ENCODE results near the gene FPR1. TPM values are rescaled to one million over a fixed set of nuclear protein-coding genes. Genes with fewer than 3 reads are reported as not detected.

Gene FPR1
- total and polyA plus RNA-seq, 8 donors, result 0.37 to 6.8 (median 1.1) TPM

DNA sequence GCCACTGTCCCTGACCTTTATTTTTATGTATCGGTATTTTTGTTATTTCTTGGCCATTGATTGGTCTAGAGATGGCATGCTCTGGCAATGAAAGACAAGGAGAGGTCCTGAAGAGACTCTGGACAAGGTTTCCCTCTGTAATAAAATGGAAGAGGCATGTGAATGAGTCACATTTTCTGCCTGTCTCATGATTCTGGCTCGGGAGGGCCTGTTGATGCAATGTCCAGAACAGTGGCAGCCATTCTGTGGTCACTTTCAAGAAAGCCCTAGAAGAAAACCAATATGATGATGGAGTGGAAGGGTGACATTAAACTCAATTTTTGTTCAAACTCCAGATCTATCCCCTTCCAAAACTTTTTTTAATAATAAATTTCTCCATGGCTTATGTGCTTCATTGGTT lies 41.3 kb upstream of the FPR1 start:
- ATAC-seq (no peak), FAIRE-seq (no peak), DNase-seq (no peak)
- Histone ChIP-seq H3K4me1 (no peaks in the 10 kb centered on the region), H3K36me3 (no peaks in the 10 kb centered on the region), H3K9me3 (no peaks in the 10 kb centered on the region), H3K27ac (no peak overlapping the region), H3K4me3 (no peak overlapping the region), H3K27me3 (no peaks in the 10 kb centered on the region)
- intact Hi-C loops (cut with DNase I), result no loop called here
- 54 to 57% methylated on average over 2 of the region's 2 CpGs for WGBS, 2 donors
- no peak for TF ChIP-seq CTCF (IDR thresholded peaks at IDR 0.05)

DNA sequence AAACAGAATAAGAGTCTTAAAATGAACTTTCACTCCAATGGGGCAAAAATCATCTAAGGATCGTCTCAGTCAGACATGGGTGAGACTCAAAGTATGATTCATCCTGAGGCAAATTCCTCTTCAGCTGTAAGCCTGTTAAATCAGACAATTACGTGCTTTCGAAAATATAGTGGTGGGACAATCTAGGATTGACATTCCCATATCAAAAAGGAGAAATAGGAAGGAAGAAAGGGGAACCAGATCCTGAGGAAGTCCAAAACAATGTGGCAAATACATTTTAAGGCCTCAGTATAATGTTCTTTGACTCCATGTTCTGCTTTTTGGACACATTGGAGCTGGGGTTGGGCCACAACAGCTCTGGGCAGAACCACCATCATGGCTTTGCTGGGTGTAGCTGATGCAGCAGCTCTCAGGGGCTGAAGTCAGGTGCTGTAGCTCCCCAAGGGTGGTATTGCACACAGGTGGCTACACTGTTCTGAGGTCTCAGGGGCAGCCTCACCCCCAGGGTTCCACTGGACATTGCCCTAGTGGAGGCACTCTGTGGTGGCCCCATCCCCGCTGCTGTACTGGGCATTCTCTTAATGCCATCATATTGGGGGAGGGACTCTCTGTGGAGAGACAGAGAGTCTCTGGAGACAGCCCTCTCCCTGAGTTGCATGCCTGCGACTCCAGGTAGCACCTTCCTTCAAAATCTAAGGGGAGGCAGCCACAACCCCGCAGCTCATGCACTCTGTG lies 37.5 kb upstream of the FPR1 start:
- intact Hi-C loops (cut with DNase I), result no loop called here
- peak in 1 of 4 donors; percentile 38 for ATAC-seq
- Histone ChIP-seq H3K27me3 (no peaks in the 10 kb centered on the region), H3K9me3 (no peaks in the 10 kb centered on the region), H3K36me3 (no peaks in the 10 kb centered on the region), H3K4me1 (no peaks in the 10 kb centered on the region), H3K27ac (no peak overlapping the region), H3K4me3 (no peak overlapping the region)
- WGBS, 2 donors, result 56 to 73% methylated on average over 6 of the region's 6 CpGs
- no peak for FAIRE-seq
- TF ChIP-seq CTCF (IDR thresholded peaks at IDR 0.05), result no peak
- DNase-seq, result no peak

GRCh38 chr19:51788029-51788428 lies 36.4 kb upstream of the FPR1 start:
- no peak for DNase-seq
- intact Hi-C loops (cut with DNase I), result no loop called here
- WGBS, 2 donors, result 40 to 48% methylated on average over 2 of the region's 2 CpGs
- ATAC-seq, result no peak
- FAIRE-seq, result no peak
- TF ChIP-seq CTCF (IDR thresholded peaks at IDR 0.05), result no peak
- Histone ChIP-seq H3K27me3 (no peaks in the 10 kb centered on the region), H3K36me3 (no peaks in the 10 kb centered on the region), H3K4me1 (no peaks in the 10 kb centered on the region), H3K9me3 (no peaks in the 10 kb centered on the region), H3K4me3 (no peak overlapping the region), H3K27ac (no peak overlapping the region)

DNA sequence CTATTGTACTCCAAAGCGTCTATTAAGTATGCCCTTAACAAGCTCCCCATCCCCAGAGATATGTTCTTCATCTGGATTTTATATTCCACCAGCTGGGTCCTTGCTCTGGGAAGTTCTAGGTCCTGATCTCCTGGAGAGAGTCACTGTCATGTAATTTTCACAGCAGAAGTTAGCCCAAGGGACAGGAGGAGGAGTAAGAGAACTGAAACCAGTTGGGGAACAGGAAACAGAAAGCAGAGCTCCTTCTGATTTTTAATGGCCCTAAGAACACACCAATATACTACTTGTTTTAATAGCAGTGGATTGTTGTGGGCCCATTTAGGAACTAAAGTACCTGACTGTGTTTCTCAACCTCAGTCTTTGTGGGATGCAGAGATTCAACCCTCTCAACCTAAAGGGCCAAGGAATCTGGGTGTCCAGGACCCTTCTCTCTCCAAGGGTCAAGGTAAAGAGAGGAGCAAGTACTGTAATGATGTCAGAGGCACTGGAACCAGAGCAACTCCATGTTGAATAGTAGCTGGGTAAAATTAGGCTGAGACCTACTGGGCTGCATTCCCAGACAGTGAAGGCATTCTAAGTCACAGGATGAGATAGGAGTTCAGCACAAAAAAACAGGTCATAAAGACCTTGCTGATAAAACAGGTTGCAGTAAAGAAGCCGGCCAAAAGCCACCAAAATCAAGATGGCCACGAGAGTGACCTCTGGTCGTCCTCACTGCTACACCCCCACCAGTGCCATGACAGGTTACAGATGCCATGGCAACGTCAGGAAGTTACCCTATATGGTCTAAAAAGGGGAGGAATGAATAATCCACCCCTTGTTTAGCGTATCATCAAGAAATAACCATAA lies 35.2 kb upstream of the FPR1 start:
- WGBS, 2 donors, result 36 to 44% methylated on average over 6 of the region's 6 CpGs
- ATAC-seq (peak in 1 of 4 donors; percentile 50), DNase-seq (no peak), FAIRE-seq (no peak)
- intact Hi-C loops (cut with DNase I), result no loop called here
- H3K27me3 ChIP-seq, result no peaks in the 10 kb centered on the region
- no peaks in the 10 kb centered on the region for H3K4me1 ChIP-seq
- no peak overlapping the region for H3K27ac ChIP-seq
- H3K9me3 ChIP-seq, result no peaks in the 10 kb centered on the region
- no peak for TF ChIP-seq CTCF (IDR thresholded peaks at IDR 0.05)
- H3K36me3 ChIP-seq, result no peaks in the 10 kb centered on the region
- no peak overlapping the region for H3K4me3 ChIP-seq
